HG03469 (cell line): ENCODE data around the gene PACSIN1.
"Not testable (repeated sequence)": the region's sequence is repeated elsewhere in the genome, so short reads cannot be mapped to it uniquely, and the experiment has no call there.

Experiments
- ATAC-seq: cut with Tn5 transposase; IDR thresholded peaks from one replicate; pipeline ENCODE4 v1.9.1; 2021; ENCODE audit warnings: mild to moderate bottlenecking, moderate library complexity, moderate number of reproducible peaks; ENCODE audit not compliant: unreplicated experiment

Gene PACSIN1

GRCh38 chr6:34457742-34458735 lies 7.8 kb upstream of the PACSIN1 start:
- no peak for ATAC-seq

- ATAC-seq: no peak
Observed at GRCh38 chr6:34459899-34460593, 5.8 kb upstream of the PACSIN1 start.

- no peak for ATAC-seq
Observed at GRCh38 chr6:34460796-34461507, 4.9 kb upstream of the PACSIN1 start.

GRCh38 chr6:34462010-34462409 lies 3.9 kb upstream of the PACSIN1 start:
- no peak for ATAC-seq

GRCh38 chr6:34462551-34462971 lies 3.3 kb upstream of the PACSIN1 start:
- ATAC-seq: no peak

GRCh38 chr6:34463299-34463698 lies 2.6 kb upstream of the PACSIN1 start:
- ATAC-seq: no peak

- no peak for ATAC-seq
Observed at GRCh38 chr6:34463849-34464248, 2.0 kb upstream of the PACSIN1 start.

- no peak for ATAC-seq
Observed at GRCh38 chr6:34466242-34467185, 638 bp downstream of the PACSIN1 start.

GRCh38 chr6:34468378-34468892 lies 2.6 kb downstream of the PACSIN1 start:
- ATAC-seq: no peak

GRCh38 chr6:34469499-34469898 lies 3.6 kb downstream of the PACSIN1 start:
- ATAC-seq: no peak

GRCh38 chr6:34472425-34472824 lies 6.5 kb downstream of the PACSIN1 start:
- ATAC-seq: no peak

GRCh38 chr6:34473967-34474366 lies 8.1 kb downstream of the PACSIN1 start:
- ATAC-seq: no peak

GRCh38 chr6:34474754-34475153 lies 8.9 kb downstream of the PACSIN1 start:
- no peak for ATAC-seq

- ATAC-seq: no peak
Observed at GRCh38 chr6:34475238-34475682, 9.4 kb downstream of the PACSIN1 start.

- no peak for ATAC-seq
Observed at GRCh38 chr6:34475767-34476328, 10.0 kb downstream of the PACSIN1 start.

GRCh38 chr6:34476447-34476846 lies 10.6 kb downstream of the PACSIN1 start:
- ATAC-seq: no peak

- no peak for ATAC-seq
Observed at GRCh38 chr6:34476921-34477320, 11.0 kb downstream of the PACSIN1 start.

- no peak for ATAC-seq
Observed at GRCh38 chr6:34478796-34479195, 12.9 kb downstream of the PACSIN1 start.

- not testable (repeated sequence) for ATAC-seq
Observed at GRCh38 chr6:34483781-34484180, 17.9 kb downstream of the PACSIN1 start.
